ENCODE results near the gene ACAA2. TPM values are rescaled to one million over a fixed set of nuclear protein-coding genes. Genes with fewer than 3 reads are reported as not detected.

The ACAA2 gene
- polyA plus RNA-seq, 2 of the 4 experiments (the other 2 are of a cell fraction) = 30.9 to 47.5 TPM

DNA sequence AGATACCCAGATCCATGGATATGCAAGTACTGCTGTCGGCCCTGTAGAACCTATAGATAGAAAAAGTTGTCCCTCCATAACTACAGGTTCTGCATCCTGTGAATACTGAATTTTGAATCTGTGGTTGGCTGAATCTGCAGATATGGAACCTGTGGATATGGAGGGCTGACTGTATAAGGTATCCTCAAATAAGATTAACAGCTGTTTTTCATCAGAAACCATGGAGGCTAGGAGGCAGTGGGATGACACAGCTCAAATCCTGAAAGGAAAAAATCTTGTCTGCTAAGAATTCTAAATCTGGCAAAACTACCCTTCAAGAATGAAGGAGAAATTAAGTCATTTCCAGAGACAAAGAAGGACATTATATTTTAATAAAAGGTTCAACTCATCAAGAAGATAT is 14.7 kb upstream of the ACAA2 start (continued):
- TF ChIP-seq ZNF302 (CRISPR knock-in tag; IDR thresholded peaks at IDR 0.05) (no peak), ZC3H11A (IDR thresholded peaks at IDR 0.05) (no peak), FOSL2 (IDR thresholded peaks at IDR 0.05) (no peak), FOSL2 (CRISPR knock-in tag; IDR thresholded peaks at IDR 0.05) (no peak), KDM1A (IDR thresholded peaks at IDR 0.05; ENCODE audit: low read depth) (no peak), BHLHE40 (IDR thresholded peaks at IDR 0.05; ENCODE audit: low read depth, low read length) (no peak), POLR2AphosphoS2 (conservative IDR thresholded peaks at IDR 0.05; ENCODE audit: low read length) (no peak), ESRRA (IDR thresholded peaks at IDR 0.05; ENCODE audit: borderline replicate concordance, low read length) (no peak)
- TF ChIP-seq, protein P1, sequence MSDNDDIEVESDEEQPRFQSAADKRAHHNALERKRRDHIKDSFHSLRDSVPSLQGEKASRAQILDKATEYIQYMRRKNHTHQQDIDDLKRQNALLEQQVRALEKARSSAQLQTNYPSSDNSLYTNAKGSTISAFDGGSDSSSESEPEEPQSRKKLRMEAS (IDR thresholded peaks at IDR 0.05) = no peak

DNA sequence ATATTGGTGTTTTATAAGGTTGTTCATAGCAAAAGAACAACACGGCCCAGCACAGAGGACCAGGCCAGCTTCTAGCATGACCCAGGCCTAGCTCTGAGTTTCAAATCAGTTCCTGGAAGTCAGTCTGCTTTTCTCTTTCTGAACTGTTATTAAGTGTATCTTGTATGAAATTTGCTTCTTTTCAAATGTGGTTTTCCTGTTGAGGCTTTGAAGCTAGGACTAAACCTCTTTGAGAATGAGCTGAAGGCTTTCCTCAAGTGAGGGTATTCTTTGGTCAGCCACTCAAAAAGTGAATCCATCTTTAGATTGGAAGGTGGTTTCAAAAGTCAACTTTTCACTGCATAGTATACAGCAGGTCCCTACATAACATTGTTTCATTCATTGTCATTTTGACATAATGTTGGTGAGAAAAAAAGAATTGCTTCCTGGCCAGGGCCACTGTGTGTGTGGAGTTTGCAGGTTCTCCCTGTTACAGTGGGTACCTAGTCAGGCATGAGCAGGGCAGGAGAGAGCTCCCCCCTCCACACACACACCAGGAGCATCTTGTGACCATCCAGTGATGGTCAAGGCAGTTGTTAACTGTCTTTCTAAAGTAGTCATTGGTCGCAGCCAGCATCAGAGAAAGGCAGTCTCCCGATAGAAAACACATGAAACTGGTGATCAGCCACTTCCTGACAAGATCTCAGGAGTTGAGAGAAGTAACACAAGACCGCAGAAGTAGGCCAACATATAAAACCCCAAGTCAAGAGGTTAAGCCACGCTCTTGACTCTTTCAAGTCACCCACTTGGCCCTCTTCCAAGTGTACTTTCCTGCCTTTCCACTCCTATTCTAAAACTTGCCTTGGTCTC is 6.7 kb upstream of the ACAA2 start:
- H3K4me1 ChIP-seq = no peaks in the 10 kb centered on the region
- H3K4me3 ChIP-seq = no peak overlapping the region
- CTCF ChIA-PET = interaction anchor here (0.9 to 1.8 kb wide), 2 partner anchors 39 to 309 kb away, joined by 5 read pairs; no protein-coding TSS in a partner anchor
- FAIRE-seq (no peak), DNase-seq (ENCODE audit: low read depth in 1 of 2, low spot score in 1 of 2) (no peak), ATAC-seq (no peak)
- POLR2A ChIA-PET = no interaction called here
- H3K4me2 ChIP-seq = no peak overlapping the region
- no peak overlapping the region for H3K27ac ChIP-seq
- no peaks in the 10 kb centered on the region for H3K9me3 ChIP-seq
- TF ChIP-seq KDM5A (IDR thresholded peaks at IDR 0.05) = no peak
- no peak for TF ChIP-seq ZNF302 (CRISPR knock-in tag; IDR thresholded peaks at IDR 0.05)
- no peak for TF ChIP-seq NPAS2 (CRISPR knock-in tag; IDR thresholded peaks at IDR 0.05; ENCODE audit: borderline replicate concordance)
- no peak for TF ChIP-seq TP53 (CRISPR knock-in tag; IDR thresholded peaks at IDR 0.05)
- TF ChIP-seq, protein P2, sequence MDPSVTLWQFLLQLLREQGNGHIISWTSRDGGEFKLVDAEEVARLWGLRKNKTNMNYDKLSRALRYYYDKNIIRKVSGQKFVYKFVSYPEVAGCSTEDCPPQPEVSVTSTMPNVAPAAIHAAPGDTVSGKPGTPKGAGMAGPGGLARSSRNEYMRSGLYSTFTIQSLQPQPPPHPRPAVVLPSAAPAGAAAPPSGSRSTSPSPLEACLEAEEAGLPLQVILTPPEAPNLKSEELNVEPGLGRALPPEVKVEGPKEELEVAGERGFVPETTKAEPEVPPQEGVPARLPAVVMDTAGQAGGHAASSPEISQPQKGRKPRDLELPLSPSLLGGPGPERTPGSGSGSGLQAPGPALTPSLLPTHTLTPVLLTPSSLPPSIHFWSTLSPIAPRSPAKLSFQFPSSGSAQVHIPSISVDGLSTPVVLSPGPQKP (IDR thresholded peaks at IDR 0.05; ENCODE audit: low read depth, low read length) = no peak
- TF ChIP-seq NFE2L2 (conservative IDR thresholded peaks at IDR 0.05; ENCODE audit: low read length) = no peak
- TF ChIP-seq JUN (IDR thresholded peaks at IDR 0.05) = no peak
- TF ChIP-seq RARB (CRISPR knock-in tag; IDR thresholded peaks at IDR 0.05) = no peak
- TF ChIP-seq CHD4 (IDR thresholded peaks at IDR 0.05; ENCODE audit: borderline replicate concordance) = no peak
- TF ChIP-seq JUNB (IDR thresholded peaks at IDR 0.05) = no peak
- no peak for TF ChIP-seq PHF8 (IDR thresholded peaks at IDR 0.05; ENCODE audit: borderline replicate concordance, low read depth)
- TF ChIP-seq CBX2 (IDR thresholded peaks at IDR 0.05; ENCODE audit: borderline replicate concordance, low read depth) = no peak
- TF ChIP-seq CHD2 (IDR thresholded peaks at IDR 0.05; ENCODE audit: low read length, partially characterized antibody) = no peak
- no peak for TF ChIP-seq HOXB5 (CRISPR knock-in tag; IDR thresholded peaks at IDR 0.05)
- TF ChIP-seq, protein P3, sequence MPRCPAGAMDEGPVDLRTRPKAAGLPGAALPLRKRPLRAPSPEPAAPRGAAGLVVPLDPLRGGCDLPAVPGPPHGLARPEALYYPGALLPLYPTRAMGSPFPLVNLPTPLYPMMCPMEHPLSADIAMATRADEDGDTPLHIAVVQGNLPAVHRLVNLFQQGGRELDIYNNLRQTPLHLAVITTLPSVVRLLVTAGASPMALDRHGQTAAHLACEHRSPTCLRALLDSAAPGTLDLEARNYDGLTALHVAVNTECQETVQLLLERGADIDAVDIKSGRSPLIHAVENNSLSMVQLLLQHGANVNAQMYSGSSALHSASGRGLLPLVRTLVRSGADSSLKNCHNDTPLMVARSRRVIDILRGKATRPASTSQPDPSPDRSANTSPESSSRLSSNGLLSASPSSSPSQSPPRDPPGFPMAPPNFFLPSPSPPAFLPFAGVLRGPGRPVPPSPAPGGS (IDR thresholded peaks at IDR 0.05) = no peak
- TF ChIP-seq, protein P4, sequence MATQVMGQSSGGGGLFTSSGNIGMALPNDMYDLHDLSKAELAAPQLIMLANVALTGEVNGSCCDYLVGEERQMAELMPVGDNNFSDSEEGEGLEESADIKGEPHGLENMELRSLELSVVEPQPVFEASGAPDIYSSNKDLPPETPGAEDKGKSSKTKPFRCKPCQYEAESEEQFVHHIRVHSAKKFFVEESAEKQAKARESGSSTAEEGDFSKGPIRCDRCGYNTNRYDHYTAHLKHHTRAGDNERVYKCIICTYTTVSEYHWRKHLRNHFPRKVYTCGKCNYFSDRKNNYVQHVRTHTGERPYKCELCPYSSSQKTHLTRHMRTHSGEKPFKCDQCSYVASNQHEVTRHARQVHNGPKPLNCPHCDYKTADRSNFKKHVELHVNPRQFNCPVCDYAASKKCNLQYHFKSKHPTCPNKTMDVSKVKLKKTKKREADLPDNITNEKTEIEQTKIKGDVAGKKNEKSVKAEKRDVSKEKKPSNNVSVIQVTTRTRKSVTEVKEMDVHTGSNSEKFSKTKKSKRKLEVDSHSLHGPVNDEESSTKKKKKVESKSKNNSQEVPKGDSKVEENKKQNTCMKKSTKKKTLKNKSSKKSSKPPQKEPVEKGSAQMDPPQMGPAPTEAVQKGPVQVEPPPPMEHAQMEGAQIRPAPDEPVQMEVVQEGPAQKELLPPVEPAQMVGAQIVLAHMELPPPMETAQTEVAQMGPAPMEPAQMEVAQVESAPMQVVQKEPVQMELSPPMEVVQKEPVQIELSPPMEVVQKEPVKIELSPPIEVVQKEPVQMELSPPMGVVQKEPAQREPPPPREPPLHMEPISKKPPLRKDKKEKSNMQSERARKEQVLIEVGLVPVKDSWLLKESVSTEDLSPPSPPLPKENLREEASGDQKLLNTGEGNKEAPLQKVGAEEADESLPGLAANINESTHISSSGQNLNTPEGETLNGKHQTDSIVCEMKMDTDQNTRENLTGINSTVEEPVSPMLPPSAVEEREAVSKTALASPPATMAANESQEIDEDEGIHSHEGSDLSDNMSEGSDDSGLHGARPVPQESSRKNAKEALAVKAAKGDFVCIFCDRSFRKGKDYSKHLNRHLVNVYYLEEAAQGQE (IDR thresholded peaks at IDR 0.05) = no peak
- no peak for TF ChIP-seq NR3C1 (IDR thresholded peaks at IDR 0.05)
- TF ChIP-seq EHMT2 (IDR thresholded peaks at IDR 0.05; ENCODE audit: low read depth) = no peak
- TF ChIP-seq EHF (CRISPR knock-in tag; IDR thresholded peaks at IDR 0.05) = no peak
- TF ChIP-seq, protein P5, sequence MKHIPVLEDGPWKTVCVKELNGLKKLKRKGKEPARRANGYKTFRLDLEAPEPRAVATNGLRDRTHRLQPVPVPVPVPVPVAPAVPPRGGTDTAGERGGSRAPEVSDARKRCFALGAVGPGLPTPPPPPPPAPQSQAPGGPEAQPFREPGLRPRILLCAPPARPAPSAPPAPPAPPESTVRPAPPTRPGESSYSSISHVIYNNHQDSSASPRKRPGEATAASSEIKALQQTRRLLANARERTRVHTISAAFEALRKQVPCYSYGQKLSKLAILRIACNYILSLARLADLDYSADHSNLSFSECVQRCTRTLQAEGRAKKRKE (CRISPR knock-in tag; IDR thresholded peaks at IDR 0.05; ENCODE audit: low read depth) = no peak
- 90% methylated on average over 5 of the region's 5 CpGs for WGBS (ENCODE audit: missing lambda C conversion rate)

Measured in A549 (cell line).